Coronary artery (tissue), 2 donors: ENCODE measurements around the gene MICALL2.

ENCODE experiments used
- DNase-seq: peaks from one replicate; pipeline ENCODE4 v3.0.0-alpha.2; 2017; ENCODE audit warnings: low spot score
- H3K27ac ChIP-seq, 2 donors: fragments of 200-600 bp; sonication (generic); one replicate each; pipeline ENCODE4 v1.5.1; 2016 to 2019
- H3K4me3 ChIP-seq: fragments of 200-600 bp; sonication (generic); 2 replicates; pipeline ENCODE4 v1.5.1; 2016; ENCODE audit warnings: mild to moderate bottlenecking, moderate library complexity
- TF ChIP-seq, protein P1 (sequence below): fragments of 200-600 bp; sonication (generic); IDR thresholded peaks from one replicate; pipeline ENCODE4 v1.5.1; 2019; ENCODE audit warnings: antibody characterized with exemption

Gene MICALL2

DNA sequence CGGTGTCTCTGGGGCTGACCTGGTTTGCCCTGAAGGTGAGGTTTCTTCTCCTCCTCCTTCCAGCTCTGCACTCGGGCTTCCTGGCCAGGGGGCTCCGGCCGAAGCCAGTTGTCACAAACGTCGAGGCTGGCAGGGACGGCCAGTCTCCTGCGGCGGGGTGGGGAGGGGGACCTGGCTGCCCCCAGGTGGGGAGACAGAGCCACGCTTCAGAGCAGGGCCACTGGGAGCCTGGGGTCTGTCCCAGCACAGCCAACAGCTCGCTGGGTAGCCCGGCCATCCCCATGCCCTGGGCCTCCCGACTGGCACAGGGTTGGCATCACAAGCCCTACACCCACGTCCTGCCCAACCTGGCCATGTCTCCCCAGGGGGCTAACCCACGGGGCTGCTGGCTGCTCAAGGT lies 20.4 kb downstream of the MICALL2 start:
- TF ChIP-seq, protein P1, sequence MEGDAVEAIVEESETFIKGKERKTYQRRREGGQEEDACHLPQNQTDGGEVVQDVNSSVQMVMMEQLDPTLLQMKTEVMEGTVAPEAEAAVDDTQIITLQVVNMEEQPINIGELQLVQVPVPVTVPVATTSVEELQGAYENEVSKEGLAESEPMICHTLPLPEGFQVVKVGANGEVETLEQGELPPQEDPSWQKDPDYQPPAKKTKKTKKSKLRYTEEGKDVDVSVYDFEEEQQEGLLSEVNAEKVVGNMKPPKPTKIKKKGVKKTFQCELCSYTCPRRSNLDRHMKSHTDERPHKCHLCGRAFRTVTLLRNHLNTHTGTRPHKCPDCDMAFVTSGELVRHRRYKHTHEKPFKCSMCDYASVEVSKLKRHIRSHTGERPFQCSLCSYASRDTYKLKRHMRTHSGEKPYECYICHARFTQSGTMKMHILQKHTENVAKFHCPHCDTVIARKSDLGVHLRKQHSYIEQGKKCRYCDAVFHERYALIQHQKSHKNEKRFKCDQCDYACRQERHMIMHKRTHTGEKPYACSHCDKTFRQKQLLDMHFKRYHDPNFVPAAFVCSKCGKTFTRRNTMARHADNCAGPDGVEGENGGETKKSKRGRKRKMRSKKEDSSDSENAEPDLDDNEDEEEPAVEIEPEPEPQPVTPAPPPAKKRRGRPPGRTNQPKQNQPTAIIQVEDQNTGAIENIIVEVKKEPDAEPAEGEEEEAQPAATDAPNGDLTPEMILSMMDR, result no peak
- Histone ChIP-seq H3K27ac (no peak overlapping the region), H3K4me3 (no peak overlapping the region)
- DNase-seq, result no peak

DNA sequence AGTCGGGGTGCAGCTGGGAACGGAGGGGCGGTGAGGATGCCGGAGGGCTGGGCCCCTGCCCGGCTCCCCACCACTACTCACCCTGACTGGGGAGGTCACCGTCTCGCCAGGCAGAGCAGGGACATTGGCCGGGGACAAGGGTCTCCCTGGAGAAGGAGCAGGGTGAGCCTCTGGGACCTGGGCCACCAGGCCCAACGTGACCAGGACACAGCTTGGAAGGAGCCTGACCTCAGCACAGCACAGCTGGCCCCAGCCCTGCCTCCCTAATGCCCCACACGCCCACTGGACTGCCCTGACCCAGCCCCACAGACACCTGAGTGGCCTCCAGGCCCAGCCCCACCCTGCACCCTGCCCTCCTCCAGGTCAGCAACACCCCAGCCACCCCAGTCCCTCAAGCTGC lies 21.1 kb downstream of the MICALL2 start:
- no peak for DNase-seq

DNA sequence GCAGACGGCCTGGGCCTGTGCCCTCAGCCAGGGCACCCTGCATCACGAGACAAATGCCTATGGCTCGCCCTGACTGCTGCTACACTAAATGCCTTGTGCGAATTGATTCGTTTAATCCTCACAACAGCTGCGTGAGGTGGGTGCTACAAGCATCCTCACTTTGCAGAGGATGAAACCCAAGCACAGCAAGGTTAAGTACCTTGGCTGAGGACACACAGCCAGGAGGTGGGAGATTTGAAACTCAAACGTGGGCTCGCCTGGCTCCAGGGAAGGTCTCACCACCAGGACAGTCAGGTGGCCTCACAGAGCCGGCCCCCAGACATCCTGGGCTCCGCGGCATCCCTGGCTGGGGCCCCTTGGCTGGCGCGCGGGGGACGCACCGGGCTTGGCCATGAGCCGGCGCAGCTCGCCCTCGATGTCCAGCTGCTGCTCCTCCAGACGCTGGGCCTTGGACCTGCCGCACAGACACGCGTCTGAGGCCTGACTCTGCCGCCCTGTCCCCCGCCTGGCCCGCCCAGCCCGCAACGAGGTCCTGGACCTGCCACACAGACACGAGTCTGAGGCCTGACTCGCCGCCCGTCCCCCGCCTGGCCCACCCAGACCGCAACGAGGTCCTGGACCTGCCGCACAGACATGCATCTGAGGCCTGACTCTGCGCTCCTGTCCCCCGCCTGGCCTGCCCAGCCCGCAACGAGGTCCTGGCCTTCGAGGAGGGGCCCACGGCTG lies 22.0 kb downstream of the MICALL2 start:
- TF ChIP-seq, protein P1, result no peak
- no peak overlapping the region for H3K4me3 ChIP-seq
- no peak overlapping the region for H3K27ac ChIP-seq
- DNase-seq, result no peak

More for the DNA sequence above, 21.1 kb downstream of the MICALL2 start:
- TF ChIP-seq, protein P1, result no peak
- Histone ChIP-seq H3K27ac (no peak overlapping the region), H3K4me3 (no peak overlapping the region)

DNA sequence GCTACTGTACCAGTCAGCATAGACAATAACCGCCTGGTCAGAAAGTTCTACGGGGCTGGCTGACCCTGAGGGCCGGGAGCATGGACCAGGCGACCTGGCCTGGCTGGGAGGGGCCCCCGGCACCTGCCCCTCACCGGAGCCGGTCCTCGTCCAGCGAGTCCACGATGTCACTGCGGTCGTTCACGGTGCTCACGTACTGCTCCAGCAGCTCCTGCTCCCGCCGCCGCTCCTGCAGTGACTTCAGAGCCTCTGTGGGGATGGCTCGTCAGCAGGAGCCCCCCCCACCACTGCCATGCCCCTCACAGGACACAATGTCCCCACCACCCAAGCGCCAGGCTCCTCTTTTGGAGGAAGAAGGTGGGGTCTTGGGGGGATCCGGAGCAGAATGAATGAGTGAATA lies 22.7 kb downstream of the MICALL2 start:
- TF ChIP-seq, protein P1, result no peak
- Histone ChIP-seq H3K4me3 (no peak overlapping the region), H3K27ac (no peak overlapping the region)
- DNase-seq, result no peak

DNA sequence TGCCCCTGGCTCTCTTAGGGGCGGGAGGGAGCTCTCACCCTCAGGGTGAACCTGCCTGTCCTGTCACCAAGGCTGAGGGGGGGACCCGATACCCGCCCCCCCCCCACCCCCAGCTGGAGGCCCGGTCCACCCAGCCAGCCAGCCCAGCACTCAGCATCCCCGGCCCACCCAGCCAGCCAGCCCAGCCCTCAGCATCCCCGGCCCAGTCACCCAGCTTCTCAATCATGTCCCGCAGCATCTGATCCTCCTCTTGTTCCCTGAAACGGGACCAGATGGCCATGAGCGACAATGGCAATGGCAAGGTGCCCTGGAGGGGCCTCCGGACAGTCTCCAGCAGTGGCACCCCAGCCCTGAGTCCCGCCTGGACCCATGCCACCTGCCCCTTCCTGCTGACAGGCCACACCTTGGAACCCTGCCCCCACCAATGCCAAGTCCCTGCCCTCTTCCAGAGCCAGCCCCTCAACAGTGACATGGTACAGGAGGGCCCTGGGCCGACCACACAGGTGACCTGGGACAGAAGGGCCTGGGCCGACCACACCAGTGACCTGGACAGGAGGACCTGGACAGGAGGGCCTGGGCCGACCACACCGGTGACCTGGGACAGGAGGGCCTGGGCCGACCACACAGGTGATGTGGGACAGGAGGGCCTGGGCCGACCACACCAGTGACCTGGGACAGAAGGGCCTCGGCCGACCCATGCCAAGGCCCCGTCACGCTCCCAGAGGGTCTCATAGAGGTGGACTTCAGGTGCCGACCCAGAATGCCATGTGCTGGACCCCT lies 24.2 kb downstream of the MICALL2 start:
- TF ChIP-seq, protein P1, result no peak
- Histone ChIP-seq H3K27ac (no peak overlapping the region), H3K4me3 (no peak overlapping the region)
- DNase-seq, result no peak

DNA sequence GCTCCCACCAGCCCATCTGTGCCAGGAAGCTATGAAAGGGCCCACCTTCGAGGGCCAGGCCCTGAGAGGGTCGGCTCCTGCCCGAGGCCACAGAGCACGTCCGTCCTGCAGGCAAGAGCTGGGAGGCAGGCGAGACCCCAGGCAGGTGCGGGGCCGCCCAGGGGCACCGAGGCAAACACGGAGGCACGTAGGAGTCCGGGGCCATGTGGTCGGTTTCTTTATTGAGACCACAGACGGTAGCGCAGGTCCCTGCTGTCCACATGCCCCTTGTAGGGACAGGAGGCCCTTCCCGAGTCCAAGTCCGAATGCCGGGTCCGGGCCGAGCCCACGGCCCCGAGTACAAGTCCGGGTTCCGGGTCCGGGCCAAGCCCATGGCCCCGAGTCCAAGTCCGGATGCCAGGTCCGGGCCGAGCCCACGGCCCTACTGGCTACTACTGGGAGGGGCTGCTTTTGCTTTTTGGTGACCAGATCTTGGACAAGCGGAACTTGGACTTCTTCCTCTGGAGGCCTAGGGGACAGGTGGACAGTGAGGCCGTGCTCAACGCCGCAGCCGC lies 25.0 kb downstream of the MICALL2 start:
- DNase-seq, result no peak
- Histone ChIP-seq H3K27ac (no peak overlapping the region), H3K4me3 (no peak overlapping the region)
- TF ChIP-seq, protein P1, result no peak
